IMR-90 (cell line): Measurements from ENCODE around the gene C9orf50.

Experiments
- BHLHE40 ChIP-seq: fragments of 150-350 bp; IDR thresholded peaks from 2 replicates; pipeline ENCODE4 v1.6.1; 2016; ENCODE audit warnings: mild to moderate bottlenecking, low read depth, low read length
- CEBPB ChIP-seq: IDR thresholded peaks from 2 replicates; pipeline ENCODE4 v1.6.1; 2012; ENCODE audit warnings: low read depth, low read length, improper control_type of control experiment
- CTCF ChIP-seq: conservative IDR thresholded peaks from 2 replicates; pipeline ENCODE4 v1.5.1; 2012; ENCODE audit warnings: mild to moderate bottlenecking, low read depth, low read length, improper control_type of control experiment
- FOS ChIP-seq: fragments of 150-350 bp; IDR thresholded peaks from 2 replicates; pipeline ENCODE4 v1.6.1; 2016; ENCODE audit warnings: low read depth, low read length
- POLR2A ChIP-seq: IDR thresholded peaks from 2 replicates; pipeline ENCODE4 v1.6.1; 2012; ENCODE audit warnings: mild to moderate bottlenecking, low read depth, low read length
- RAD21 ChIP-seq: IDR thresholded peaks from 2 replicates; pipeline ENCODE4 v1.6.1; 2012; ENCODE audit warnings: low read length, improper control_type of control experiment
- RCOR1 ChIP-seq: IDR thresholded peaks from 2 replicates; pipeline ENCODE4 v1.6.1; 2012; ENCODE audit warnings: mild to moderate bottlenecking, low read length, improper control_type of control experiment; ENCODE audit not compliant: insufficient replicate concordance

GRCh38 chr9:129637102-129637501, 16.2 kb upstream of the C9orf50 start:
- TF ChIP-seq CTCF, result no peak
- no peak for TF ChIP-seq POLR2A
- no peak for TF ChIP-seq CEBPB
- no peak for TF ChIP-seq RAD21
- no peak for TF ChIP-seq RCOR1
- no peak for TF ChIP-seq FOS
- no peak for TF ChIP-seq BHLHE40
